ENCODE data around the gene TCTA. TPM values are rescaled to one million over a fixed set of nuclear protein-coding genes. Genes with fewer than 3 reads are reported as not detected.

The TCTA gene
- total RNA-seq = 36.1 and 37.2 TPM in 2 replicates

GRCh38 chr3:49411968-49412631 lies at the start of gene TCTA, which contains the start of gene RHOA:
Gene TCTA (plus strand): TSS chr3:49412423. CDS start chr3:49412427, 4 bp downstream.
Gene RHOA (minus strand): TSS chr3:49411976. CDS start chr3:49375589, 36,387 bp downstream.

DNA sequence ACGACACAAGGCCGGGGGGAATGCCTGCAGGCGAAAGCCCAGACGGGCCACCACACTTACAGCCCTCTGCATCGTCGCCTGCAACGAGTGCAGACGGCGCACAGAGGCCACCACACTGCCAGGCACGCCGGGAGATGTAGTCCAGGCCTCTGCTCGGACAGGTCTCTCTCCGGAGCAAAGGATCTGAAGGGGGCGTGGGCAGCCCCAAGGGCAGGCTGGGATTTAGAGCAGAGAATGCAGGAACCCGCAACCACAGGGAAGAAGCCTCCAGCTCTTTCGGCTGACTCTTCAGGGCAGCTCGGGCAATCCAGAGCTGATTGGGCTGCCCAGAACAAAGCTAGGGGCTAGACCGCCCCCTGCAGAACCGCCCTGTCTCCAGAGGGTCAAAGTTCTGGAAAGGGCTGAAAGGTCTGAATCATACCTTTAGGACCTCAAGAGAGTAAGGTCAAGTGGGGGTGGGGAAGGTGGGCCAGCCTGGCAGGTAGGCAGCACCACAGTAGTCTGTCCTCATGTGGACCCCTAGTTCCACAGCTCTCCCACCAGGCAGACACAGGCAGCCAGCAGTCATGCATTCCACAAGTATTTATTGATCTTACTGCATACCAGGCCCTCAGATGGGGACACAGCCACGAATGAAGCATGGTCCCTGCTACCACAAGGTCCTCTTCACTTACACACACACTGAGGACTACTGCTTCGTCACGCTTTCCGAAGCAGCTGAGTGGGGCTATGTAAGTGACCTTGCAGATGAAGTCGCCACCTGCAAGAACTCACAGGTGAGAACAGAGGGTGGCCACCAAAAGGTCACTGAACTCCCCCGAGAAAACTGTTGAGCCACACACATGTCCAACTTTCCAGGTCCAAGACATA lies 10.4 kb downstream of the TCTA start, which contains the start of gene AMT:
TSS of gene AMT (minus strand) at position 95 of the 870 bp plus-strand sequence. CDS start at position 72, 23 bp downstream.

Other genes starting within 250 kb of the TCTA start
- gene CCDC71, start 246.1 kb upstream of the TCTA start, total RNA-seq = 16.6 and 24.1 TPM in 2 replicates
- 15.7 and 17.2 TPM in 2 replicates for gene KLHDC8B, start 240.8 kb upstream of the TCTA start, total RNA-seq
- 2.4 and 2.5 TPM in 2 replicates for gene C3orf62, start 135.2 kb upstream of the TCTA start, total RNA-seq
- 24.8 and 25.7 TPM in 2 replicates for gene USP4, start 72.4 kb upstream of the TCTA start, total RNA-seq
- 181 and 215 TPM in 2 replicates for gene GPX1, start 54.1 kb upstream of the TCTA start, total RNA-seq
- gene RHOA, start 447 bp upstream of the TCTA start, total RNA-seq = 891 and 926 TPM in 2 replicates
- 0.22 and 0.78 TPM in 2 replicates for gene AMT, start 10.1 kb downstream of the TCTA start, total RNA-seq
- 4.6 and 6.5 TPM in 2 replicates for gene NICN1, start 16.9 kb downstream of the TCTA start, total RNA-seq
- 58.7 and 64.2 TPM in 2 replicates for gene DAG1, start 57.8 kb downstream of the TCTA start, total RNA-seq
- 0.22 and 0.26 TPM in 2 replicates for gene BSN, start 142.1 kb downstream of the TCTA start, total RNA-seq

Data from articular chondrocyte of knee joint (primary cell).